ENCODE measurements around the gene ARHGEF12. TPM values are rescaled to one million over a fixed set of nuclear protein-coding genes. Genes with fewer than 3 reads are reported as not detected.

Gene ARHGEF12
- total RNA-seq, 4 donors from 2014 or later = 82.6 to 161 (median 125) TPM

- Histone ChIP-seq H3K4me1 (no peaks in the 10 kb centered on the region), H3K27me3 (no peaks in the 10 kb centered on the region), H3K4me3 (no peak overlapping the region), H3K9me3 (no peaks in the 10 kb centered on the region), H3K36me3 (no peaks in the 10 kb centered on the region), H3K27ac (no peak overlapping the region)
- TF ChIP-seq CTCF (IDR thresholded peaks at IDR 0.05) (no peak), POLR2A (IDR thresholded peaks at IDR 0.05) (no peak)
- intact Hi-C loops (cut with DNase I; ENCODE audit: low total_unique reads) = no loop called here
- no peak for DNase-seq
Observed at GRCh38 chr11:120354068-120354467, 17.9 kb downstream of the ARHGEF12 start.

- intact Hi-C loops (cut with DNase I; ENCODE audit: low total_unique reads) = no loop called here
Observed at GRCh38 chr11:120354779-120355178, 18.6 kb downstream of the ARHGEF12 start.

GRCh38 chr11:120357620-120358019 lies 21.4 kb downstream of the ARHGEF12 start:
- no peaks in the 10 kb centered on the region for H3K4me1 ChIP-seq
- intact Hi-C loops (cut with DNase I; ENCODE audit: low total_unique reads) = no loop called here
- no peaks in the 10 kb centered on the region for H3K27me3 ChIP-seq
- H3K9me3 ChIP-seq = no peaks in the 10 kb centered on the region
- no peak overlapping the region for H3K27ac ChIP-seq
- no peak overlapping the region for H3K4me3 ChIP-seq
- H3K36me3 ChIP-seq = no peaks in the 10 kb centered on the region
- TF ChIP-seq POLR2A (IDR thresholded peaks at IDR 0.05) = no peak
- no peak for DNase-seq

More at GRCh38 chr11:120354779-120355178, 18.6 kb downstream of the ARHGEF12 start:
- DNase-seq = no peak
- Histone ChIP-seq H3K36me3 (no peaks in the 10 kb centered on the region), H3K27me3 (no peaks in the 10 kb centered on the region), H3K4me3 (no peak overlapping the region), H3K9me3 (no peaks in the 10 kb centered on the region), H3K4me1 (no peaks in the 10 kb centered on the region), H3K27ac (no peak overlapping the region)
- no peak for TF ChIP-seq POLR2A (IDR thresholded peaks at IDR 0.05)
- TF ChIP-seq CTCF (IDR thresholded peaks at IDR 0.05) = no peak

GRCh38 chr11:120358729-120359128 lies 22.5 kb downstream of the ARHGEF12 start:
- intact Hi-C loops (cut with DNase I; ENCODE audit: low total_unique reads) = no loop called here
- Histone ChIP-seq H3K27ac (no peak overlapping the region), H3K36me3 (no peaks in the 10 kb centered on the region), H3K27me3 (no peaks in the 10 kb centered on the region), H3K4me1 (no peaks in the 10 kb centered on the region), H3K9me3 (no peaks in the 10 kb centered on the region), H3K4me3 (no peak overlapping the region)
- TF ChIP-seq POLR2A (IDR thresholded peaks at IDR 0.05) = no peak
- TF ChIP-seq CTCF (IDR thresholded peaks at IDR 0.05) = no peak
- DNase-seq = no peak

GRCh38 chr11:120363436-120363835 lies 27.2 kb downstream of the ARHGEF12 start:
- TF ChIP-seq CTCF (IDR thresholded peaks at IDR 0.05) (no peak), POLR2A (IDR thresholded peaks at IDR 0.05) (no peak)

GRCh38 chr11:120365512-120365911 lies 29.3 kb downstream of the ARHGEF12 start:
- Histone ChIP-seq H3K36me3 (no peaks in the 10 kb centered on the region), H3K4me1 (no peaks in the 10 kb centered on the region), H3K27ac (no peak overlapping the region), H3K27me3 (no peaks in the 10 kb centered on the region), H3K9me3 (no peaks in the 10 kb centered on the region), H3K4me3 (no peak overlapping the region)
- no peak for TF ChIP-seq CTCF (IDR thresholded peaks at IDR 0.05)
- no peak for TF ChIP-seq POLR2A (IDR thresholded peaks at IDR 0.05)
- intact Hi-C loops (cut with DNase I; ENCODE audit: low total_unique reads) = no loop called here
- no peak for DNase-seq

More at GRCh38 chr11:120363436-120363835, 27.2 kb downstream of the ARHGEF12 start:
- H3K4me3 ChIP-seq = no peak overlapping the region
- H3K27ac ChIP-seq = no peak overlapping the region
- no peaks in the 10 kb centered on the region for H3K27me3 ChIP-seq
- intact Hi-C loops (cut with DNase I; ENCODE audit: low total_unique reads) = no loop called here
- DNase-seq = no peak
- H3K9me3 ChIP-seq = no peaks in the 10 kb centered on the region
- no peaks in the 10 kb centered on the region for H3K36me3 ChIP-seq
- no peaks in the 10 kb centered on the region for H3K4me1 ChIP-seq

All from uterus (tissue), 4 donors.